Vagina (tissue), 2 donors: ENCODE data around the gene NFIX.

Experiments used
- POLR2A ChIP-seq, 2 donors: fragments of 450-650 bp; IDR thresholded peaks; one replicate each; pipeline ENCODE4 v1.6.1; 2017; ENCODE audit warnings: antibody characterized with exemption in 2 of 2, mild to moderate bottlenecking in 2 of 2, moderate library complexity in 2 of 2
- TF ChIP-seq, protein P1 (sequence below), 3 experiments: fragments of 450-650 bp in 2 of 3; fragments of 200-600 bp in 1 of 3; sonication (generic) in 1 of 3; IDR thresholded peaks; one replicate each; pipeline ENCODE4 v1.5.1; 2017 to 2019; ENCODE audit warnings: antibody characterized with exemption in 3 of 3, mild to moderate bottlenecking in 2 of 3, moderate library complexity in 2 of 3

DNA sequence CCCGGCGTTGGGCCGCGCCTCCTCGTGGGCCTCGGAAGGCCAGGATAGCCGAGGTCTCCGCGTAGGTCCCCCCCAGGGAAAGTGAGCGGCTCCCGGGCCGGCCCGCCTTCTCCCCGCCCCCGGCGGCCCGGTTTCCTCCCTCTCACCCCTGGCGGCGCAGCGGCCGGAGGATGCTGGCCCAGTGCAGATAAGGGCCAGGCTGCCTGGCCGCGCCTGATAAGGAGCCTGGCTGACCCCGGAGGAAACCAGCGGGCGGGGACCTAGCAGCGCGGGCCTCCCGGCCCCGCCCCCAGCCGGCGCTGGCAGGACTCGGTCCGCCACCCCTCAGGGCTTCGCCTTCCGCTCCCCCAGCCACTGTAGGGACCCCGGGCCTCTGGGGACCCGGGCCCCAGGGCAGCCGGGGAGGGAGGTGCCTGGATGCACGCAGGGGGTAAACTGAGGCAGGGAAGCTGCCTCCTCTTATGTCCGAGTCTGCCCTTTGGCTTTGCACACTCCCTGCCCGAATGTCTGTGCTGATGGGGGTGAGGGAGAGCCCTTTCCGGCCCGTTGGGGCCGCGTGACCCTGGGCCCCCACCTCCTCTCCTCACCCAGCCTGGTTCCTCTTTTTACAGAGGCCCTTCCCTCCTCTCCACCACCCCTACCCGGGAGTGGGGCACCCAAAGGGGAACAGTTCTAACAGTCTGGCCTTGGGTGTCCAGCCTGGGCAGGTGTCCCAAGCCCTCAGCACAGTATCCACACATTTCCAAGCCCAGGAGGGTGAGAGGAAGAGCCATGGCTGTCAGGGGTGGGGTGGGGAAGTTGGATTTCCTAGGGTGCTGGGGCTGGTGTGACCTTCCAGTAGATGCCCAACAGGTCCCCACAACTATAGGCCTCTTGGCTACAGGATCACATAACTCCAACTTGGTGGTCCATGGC, 107.6 kb downstream of the NFIX start, which contains the start of gene LYL1:
- no peak for TF ChIP-seq POLR2A (IDR thresholded peaks at IDR 0.05)
- TF ChIP-seq, protein P1, sequence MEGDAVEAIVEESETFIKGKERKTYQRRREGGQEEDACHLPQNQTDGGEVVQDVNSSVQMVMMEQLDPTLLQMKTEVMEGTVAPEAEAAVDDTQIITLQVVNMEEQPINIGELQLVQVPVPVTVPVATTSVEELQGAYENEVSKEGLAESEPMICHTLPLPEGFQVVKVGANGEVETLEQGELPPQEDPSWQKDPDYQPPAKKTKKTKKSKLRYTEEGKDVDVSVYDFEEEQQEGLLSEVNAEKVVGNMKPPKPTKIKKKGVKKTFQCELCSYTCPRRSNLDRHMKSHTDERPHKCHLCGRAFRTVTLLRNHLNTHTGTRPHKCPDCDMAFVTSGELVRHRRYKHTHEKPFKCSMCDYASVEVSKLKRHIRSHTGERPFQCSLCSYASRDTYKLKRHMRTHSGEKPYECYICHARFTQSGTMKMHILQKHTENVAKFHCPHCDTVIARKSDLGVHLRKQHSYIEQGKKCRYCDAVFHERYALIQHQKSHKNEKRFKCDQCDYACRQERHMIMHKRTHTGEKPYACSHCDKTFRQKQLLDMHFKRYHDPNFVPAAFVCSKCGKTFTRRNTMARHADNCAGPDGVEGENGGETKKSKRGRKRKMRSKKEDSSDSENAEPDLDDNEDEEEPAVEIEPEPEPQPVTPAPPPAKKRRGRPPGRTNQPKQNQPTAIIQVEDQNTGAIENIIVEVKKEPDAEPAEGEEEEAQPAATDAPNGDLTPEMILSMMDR (IDR thresholded peaks at IDR 0.05), result no peak
